ENCODE results near the gene RETREG1.

RETREG1 gene

DNA sequence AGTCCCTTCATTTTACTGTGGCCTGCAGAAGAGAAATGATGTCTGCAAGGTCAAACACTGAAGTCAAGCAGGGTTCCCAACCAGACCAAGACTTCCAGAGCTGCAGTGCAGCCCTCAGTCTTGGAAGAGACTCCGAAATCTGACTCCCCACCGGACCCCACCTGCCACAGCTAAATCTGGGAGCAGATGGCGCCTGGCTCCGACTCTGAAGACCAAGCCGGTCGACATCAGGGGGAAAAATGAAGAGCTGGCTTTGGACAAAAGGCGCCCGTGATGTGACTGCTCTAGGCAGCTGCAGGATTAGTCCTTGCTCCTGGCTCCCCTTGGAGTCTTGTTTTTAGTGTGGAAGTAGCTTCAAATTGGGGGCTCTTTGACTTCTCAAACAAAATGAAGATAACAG lies 78.8 kb downstream of the RETREG1 start:
- Histone ChIP-seq H4K8ac (ENCODE audit: low read depth, low read length) (no peak overlapping the region), H2BK5ac (ENCODE audit: low read length) (no peak overlapping the region), H2AK5ac (ENCODE audit: low read depth, low read length) (no peak overlapping the region), H3K9ac (ENCODE audit: low read depth, low read length, poor library complexity) (no peak overlapping the region), H4K91ac (ENCODE audit: low read depth, low read length, poor library complexity) (no peak overlapping the region), H3K79me1 (ENCODE audit: low read depth, low read length) (no peaks in the 10 kb centered on the region), H3K14ac (ENCODE audit: low read length) (no peak overlapping the region), H3K27ac (replicated peaks; ENCODE audit: low read length) (no peak overlapping the region), H2BK12ac (ENCODE audit: low read length) (no peak overlapping the region), H3K4me2 (ENCODE audit: insufficient read depth, low read length, poor library complexity, severe bottlenecking) (no peak overlapping the region), H3K18ac (ENCODE audit: low read length) (no peak overlapping the region), H3K4me1 (ENCODE audit: control insufficient read depth in 2 of 2, insufficient read depth in 1 of 2, low read depth in 1 of 2, low read length in 2 of 2) (no peaks in the 10 kb centered on the region), H3K23ac (ENCODE audit: low read depth, low read length, poor library complexity) (no peak overlapping the region), H3K36me3 (replicated peaks in 1 of 2; ENCODE audit: control insufficient read depth in 2 of 2, insufficient read depth in 2 of 2, low read length in 2 of 2) (no peaks in the 10 kb centered on the region), H2AFZ (ENCODE audit: low read length) (no peak overlapping the region), H3K27me3 (ENCODE audit: control insufficient read depth in 3 of 3, insufficient read depth in 3 of 3, low read depth in 1 of 3, low read length in 3 of 3) (peaks cover 0 to 2% (median 0%) of the 10 kb centered on the region in 3 experiments), H2BK15ac (ENCODE audit: low read length) (no peak overlapping the region), H3K9me3 (replicated peaks in 1 of 2; ENCODE audit: control insufficient read depth in 2 of 2, insufficient read depth in 1 of 2, low read depth in 1 of 2, low read length in 2 of 2) (no peaks in the 10 kb centered on the region), H3K4me3 (ENCODE audit: low read length in 2 of 2) (no peak overlapping the region), H3K4ac (ENCODE audit: low read length) (no peak overlapping the region), H2BK120ac (ENCODE audit: low read depth, low read length) (no peak overlapping the region)
- WGBS, 2 donors (ENCODE audit: extremely low coverage in 2 of 2, insufficient read length in 2 of 2, insufficient replicate concordance in 1 of 2) = no CpG with 5 or more reads among the region's 8 CpGs
- DNase-seq (ENCODE audit: low spot score) = no peak

DNA sequence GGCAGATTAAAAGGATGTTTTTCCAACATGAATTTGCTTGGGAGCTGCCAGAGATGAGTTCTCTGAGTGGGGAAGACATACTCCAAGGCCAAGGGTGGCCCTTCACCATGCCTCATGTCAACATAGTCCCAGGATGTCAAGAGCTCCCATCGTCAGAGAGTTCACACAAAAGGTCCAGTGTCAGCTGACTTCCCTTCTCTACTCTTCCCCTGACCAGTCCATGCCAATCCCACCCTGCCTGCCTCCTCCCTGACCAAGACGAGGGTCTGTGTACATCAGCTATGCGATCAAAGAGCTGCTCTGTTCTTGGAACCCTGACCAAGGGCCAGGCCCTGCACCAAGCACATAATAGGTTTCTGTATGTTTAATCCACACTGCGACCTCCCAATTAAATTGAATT lies 80.0 kb downstream of the RETREG1 start:
- H3K23ac ChIP-seq (ENCODE audit: low read depth, low read length, poor library complexity) = no peak overlapping the region
- H2BK5ac ChIP-seq (ENCODE audit: low read length) = no peak overlapping the region
- H3K27me3 ChIP-seq (ENCODE audit: control insufficient read depth in 3 of 3, insufficient read depth in 3 of 3, low read depth in 1 of 3, low read length in 3 of 3) = peaks cover 0 to 2% (median 0%) of the 10 kb centered on the region in 3 experiments
- no peaks in the 10 kb centered on the region for H3K36me3 ChIP-seq (replicated peaks in 1 of 2; ENCODE audit: control insufficient read depth in 2 of 2, insufficient read depth in 2 of 2, low read length in 2 of 2)
- H3K79me1 ChIP-seq (ENCODE audit: low read depth, low read length) = no peaks in the 10 kb centered on the region
- no peak overlapping the region for H3K14ac ChIP-seq (ENCODE audit: low read length)
- H3K4ac ChIP-seq (ENCODE audit: low read length) = no peak overlapping the region
- H4K91ac ChIP-seq (ENCODE audit: low read depth, low read length, poor library complexity) = no peak overlapping the region
- H3K9ac ChIP-seq (ENCODE audit: low read depth, low read length, poor library complexity) = no peak overlapping the region
- H3K4me3 ChIP-seq (ENCODE audit: low read length in 2 of 2) = no peak overlapping the region
- H3K18ac ChIP-seq (ENCODE audit: low read length) = no peak overlapping the region
- no peak for DNase-seq (ENCODE audit: low spot score)
- no CpG with 5 or more reads among the region's 4 CpGs for WGBS, 2 donors (ENCODE audit: extremely low coverage in 2 of 2, insufficient read length in 2 of 2, insufficient replicate concordance in 1 of 2)
- no peak overlapping the region for H2AK5ac ChIP-seq (ENCODE audit: low read depth, low read length)
- no peak overlapping the region for H2AFZ ChIP-seq (ENCODE audit: low read length)
- H3K9me3 ChIP-seq (replicated peaks in 1 of 2; ENCODE audit: control insufficient read depth in 2 of 2, insufficient read depth in 1 of 2, low read depth in 1 of 2, low read length in 2 of 2) = no peaks in the 10 kb centered on the region
- no peak overlapping the region for H3K27ac ChIP-seq (replicated peaks; ENCODE audit: low read length)
- H2BK12ac ChIP-seq (ENCODE audit: low read length) = no peak overlapping the region
- no peak overlapping the region for H2BK15ac ChIP-seq (ENCODE audit: low read length)
- no peak overlapping the region for H4K8ac ChIP-seq (ENCODE audit: low read depth, low read length)
- H2BK120ac ChIP-seq (ENCODE audit: low read depth, low read length) = no peak overlapping the region
- no peaks in the 10 kb centered on the region for H3K4me1 ChIP-seq (ENCODE audit: control insufficient read depth in 2 of 2, insufficient read depth in 1 of 2, low read depth in 1 of 2, low read length in 2 of 2)
- H3K4me2 ChIP-seq (ENCODE audit: insufficient read depth, low read length, poor library complexity, severe bottlenecking) = no peak overlapping the region

DNA sequence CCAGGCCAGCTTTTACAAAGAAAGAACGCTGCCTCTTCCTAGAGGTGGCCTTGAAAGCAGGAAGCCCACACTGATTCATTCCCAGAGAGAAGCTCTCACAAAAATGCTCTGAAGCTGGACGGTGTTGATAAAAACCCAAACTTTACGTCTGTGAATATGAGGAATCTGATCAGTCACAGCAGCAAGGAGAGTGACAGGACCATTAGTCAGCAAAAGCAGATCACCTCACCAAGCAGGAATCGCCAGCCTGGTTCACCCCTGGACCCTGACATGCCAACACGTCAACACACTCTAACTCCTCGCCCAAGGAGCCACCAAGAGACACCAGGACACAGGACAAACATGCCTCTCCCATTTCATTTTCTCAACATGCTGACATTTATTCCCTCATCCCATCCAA lies 80.6 kb downstream of the RETREG1 start:
- Histone ChIP-seq H3K4me1 (ENCODE audit: control insufficient read depth in 2 of 2, insufficient read depth in 1 of 2, low read depth in 1 of 2, low read length in 2 of 2) (no peaks in the 10 kb centered on the region), H3K9me3 (replicated peaks in 1 of 2; ENCODE audit: control insufficient read depth in 2 of 2, insufficient read depth in 1 of 2, low read depth in 1 of 2, low read length in 2 of 2) (no peaks in the 10 kb centered on the region), H3K14ac (ENCODE audit: low read length) (no peak overlapping the region), H2AFZ (ENCODE audit: low read length) (no peak overlapping the region), H3K9ac (ENCODE audit: low read depth, low read length, poor library complexity) (no peak overlapping the region), H2AK5ac (ENCODE audit: low read depth, low read length) (no peak overlapping the region), H3K23ac (ENCODE audit: low read depth, low read length, poor library complexity) (no peak overlapping the region), H2BK12ac (ENCODE audit: low read length) (no peak overlapping the region), H3K4me3 (ENCODE audit: low read length in 2 of 2) (peak overlapping the region in 1 of 2 donors; percentile 32), H3K18ac (ENCODE audit: low read length) (no peak overlapping the region), H3K79me1 (ENCODE audit: low read depth, low read length) (no peaks in the 10 kb centered on the region), H2BK15ac (ENCODE audit: low read length) (no peak overlapping the region), H3K27me3 (ENCODE audit: control insufficient read depth in 3 of 3, insufficient read depth in 3 of 3, low read depth in 1 of 3, low read length in 3 of 3) (peaks cover 0 to 2% (median 0%) of the 10 kb centered on the region in 3 experiments), H2BK120ac (ENCODE audit: low read depth, low read length) (no peak overlapping the region), H2BK5ac (ENCODE audit: low read length) (no peak overlapping the region), H3K4ac (ENCODE audit: low read length) (no peak overlapping the region), H4K91ac (ENCODE audit: low read depth, low read length, poor library complexity) (no peak overlapping the region), H3K36me3 (replicated peaks in 1 of 2; ENCODE audit: control insufficient read depth in 2 of 2, insufficient read depth in 2 of 2, low read length in 2 of 2) (no peaks in the 10 kb centered on the region), H3K27ac (replicated peaks; ENCODE audit: low read length) (no peak overlapping the region), H3K4me2 (ENCODE audit: insufficient read depth, low read length, poor library complexity, severe bottlenecking) (no peak overlapping the region), H4K8ac (ENCODE audit: low read depth, low read length) (no peak overlapping the region)
- no CpG with 5 or more reads among the region's 6 CpGs for WGBS, 2 donors (ENCODE audit: extremely low coverage in 2 of 2, insufficient read length in 2 of 2, insufficient replicate concordance in 1 of 2)
- DNase-seq (ENCODE audit: low spot score) = no peak

DNA sequence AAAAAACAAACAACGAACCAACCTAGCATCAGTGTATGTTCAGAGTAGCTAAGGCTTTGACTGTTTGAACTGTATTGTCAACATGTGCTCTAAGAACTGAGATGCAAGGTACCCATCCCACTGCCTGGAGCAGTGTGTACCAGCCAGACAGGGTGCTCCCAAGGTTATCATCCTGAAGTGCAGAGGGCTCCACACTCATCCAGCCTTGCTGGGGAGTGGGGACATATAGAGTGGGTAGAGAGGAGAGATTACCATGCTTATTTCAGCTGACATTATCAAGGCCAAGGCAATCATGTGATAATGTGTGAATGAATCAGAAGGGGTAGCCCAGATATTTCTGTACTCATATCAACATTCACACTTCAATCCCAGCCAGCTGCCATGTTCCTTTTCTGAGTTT lies 82.5 kb downstream of the RETREG1 start:
- Histone ChIP-seq H3K27me3 (ENCODE audit: control insufficient read depth in 3 of 3, insufficient read depth in 3 of 3, low read depth in 1 of 3, low read length in 3 of 3) (peaks cover 0 to 2% (median 0%) of the 10 kb centered on the region in 3 experiments), H3K9ac (ENCODE audit: low read depth, low read length, poor library complexity) (no peak overlapping the region), H3K4me2 (ENCODE audit: insufficient read depth, low read length, poor library complexity, severe bottlenecking) (no peak overlapping the region), H3K27ac (replicated peaks; ENCODE audit: low read length) (no peak overlapping the region), H3K9me3 (replicated peaks in 1 of 2; ENCODE audit: control insufficient read depth in 2 of 2, insufficient read depth in 1 of 2, low read depth in 1 of 2, low read length in 2 of 2) (no peaks in the 10 kb centered on the region), H4K8ac (ENCODE audit: low read depth, low read length) (no peak overlapping the region), H3K4ac (ENCODE audit: low read length) (no peak overlapping the region), H3K4me1 (ENCODE audit: control insufficient read depth in 2 of 2, insufficient read depth in 1 of 2, low read depth in 1 of 2, low read length in 2 of 2) (no peaks in the 10 kb centered on the region), H3K18ac (ENCODE audit: low read length) (no peak overlapping the region), H2BK5ac (ENCODE audit: low read length) (no peak overlapping the region), H4K91ac (ENCODE audit: low read depth, low read length, poor library complexity) (no peak overlapping the region), H3K79me1 (ENCODE audit: low read depth, low read length) (no peaks in the 10 kb centered on the region), H3K23ac (ENCODE audit: low read depth, low read length, poor library complexity) (no peak overlapping the region), H2AFZ (ENCODE audit: low read length) (no peak overlapping the region), H2AK5ac (ENCODE audit: low read depth, low read length) (no peak overlapping the region), H2BK120ac (ENCODE audit: low read depth, low read length) (no peak overlapping the region), H3K4me3 (ENCODE audit: low read length in 2 of 2) (no peak overlapping the region), H2BK15ac (ENCODE audit: low read length) (no peak overlapping the region), H2BK12ac (ENCODE audit: low read length) (no peak overlapping the region), H3K14ac (ENCODE audit: low read length) (no peak overlapping the region), H3K36me3 (replicated peaks in 1 of 2; ENCODE audit: control insufficient read depth in 2 of 2, insufficient read depth in 2 of 2, low read length in 2 of 2) (no peaks in the 10 kb centered on the region)
- DNase-seq (ENCODE audit: low spot score) = no peak
- no CpG with 5 or more reads among the region's 1 CpG for WGBS, 2 donors (ENCODE audit: extremely low coverage in 2 of 2, insufficient read length in 2 of 2, insufficient replicate concordance in 1 of 2)
